PFSK-1 (cell line): ENCODE measurements around the gene DIAPH2.

Experiments
- POLR2AphosphoS5 ChIP-seq: IDR thresholded peaks from 2 replicates; pipeline ENCODE4 v1.6.1; 2012; ENCODE audit warnings: low read depth, mild to moderate bottlenecking, control low read depth, low read length, moderate library complexity
- REST ChIP-seq, 2 experiments: IDR thresholded peaks; 2 replicates each; pipeline versions ENCODE4 v1.6.1 to v1.8.0; 2011 to 2012; ENCODE audit warnings: low read depth in 2 of 2, low read length in 2 of 2, control low read depth in 1 of 2, inconsistent platforms in 1 of 2, mild to moderate bottlenecking in 1 of 2, moderate library complexity in 1 of 2; ENCODE audit not compliant: insufficient read depth in 1 of 2

GRCh38 chrX:97619499-97619898 is 934.9 kb downstream of the DIAPH2 start:
- no peak for TF ChIP-seq POLR2AphosphoS5
- no peak for TF ChIP-seq REST (IDR thresholded peaks at IDR 0.05; ENCODE audit: insufficient read depth in 1 of 2, low read depth in 2 of 2, low read length in 2 of 2)
